Glomerular visceral epithelial cell (primary cell): Measurements from ENCODE around the gene TPM4.

Experiments
- DNase-seq: peaks from one replicate; pipeline ENCODE4 v3.0.0-alpha.2; 2016; ENCODE audit errors: extremely low spot score

Gene TPM4

GRCh38 chr19:16127776-16128371 lies 51.6 kb downstream of the TPM4 start:
- no peak for DNase-seq

DNA sequence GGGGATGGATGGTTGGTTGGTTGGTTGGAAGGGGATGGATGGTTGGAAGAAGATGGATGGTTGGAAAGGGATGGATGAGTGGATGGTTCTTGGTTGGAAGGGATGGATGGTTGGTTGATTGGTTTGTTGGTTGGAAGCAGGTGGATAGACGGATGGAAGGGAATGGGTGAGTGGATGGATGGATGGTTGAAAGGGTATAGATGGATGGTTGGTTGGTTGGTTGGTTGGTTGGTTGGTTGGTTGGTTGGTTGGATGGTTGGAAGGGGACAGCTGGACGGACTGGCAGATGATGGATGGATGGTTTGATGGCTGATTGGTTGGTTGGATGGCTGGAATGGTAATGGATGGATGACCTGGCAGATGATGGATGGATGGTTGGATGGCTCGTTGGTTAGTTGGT lies 55.4 kb downstream of the TPM4 start:
- no peak for DNase-seq

DNA sequence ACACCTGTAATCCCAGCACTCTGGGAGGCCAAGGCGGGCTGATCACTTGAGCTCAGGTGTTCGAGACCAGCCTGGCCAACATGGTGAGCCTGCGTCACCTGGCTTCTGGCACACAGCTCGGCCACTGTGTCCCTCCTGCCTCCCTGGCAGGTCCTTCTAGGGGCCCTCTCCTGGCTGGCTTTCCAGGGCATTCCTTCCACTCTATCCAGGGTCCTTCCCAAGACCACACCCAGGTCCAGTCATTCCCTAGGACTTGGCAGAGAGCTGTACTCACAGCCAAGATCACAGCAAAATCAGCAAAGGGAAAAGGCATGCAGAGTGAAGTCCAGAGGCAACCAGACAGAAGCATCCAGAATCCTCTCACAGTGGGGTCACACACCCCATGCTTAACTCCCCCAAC lies 57.5 kb downstream of the TPM4 start:
- DNase-seq = no peak

DNA sequence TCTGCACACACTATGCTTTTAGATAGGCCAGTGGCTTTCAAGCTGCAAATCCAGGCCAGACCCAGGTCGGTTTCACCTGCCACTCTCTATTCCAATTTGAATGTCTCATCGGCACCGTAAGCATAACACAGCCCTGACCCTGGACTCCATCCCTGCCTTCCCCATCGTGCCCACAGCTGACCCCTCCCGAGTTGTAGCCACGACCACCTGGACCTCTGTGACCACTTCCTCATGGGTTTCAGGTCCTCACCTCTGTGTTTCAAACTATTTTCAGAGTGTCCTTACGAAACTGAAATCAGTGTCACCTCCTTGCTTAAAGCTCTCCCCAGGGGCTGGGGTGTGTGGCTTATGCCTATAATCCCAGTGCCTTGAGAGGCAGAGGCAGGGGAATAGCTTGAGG lies 58.2 kb downstream of the TPM4 start:
- no peak for DNase-seq

- DNase-seq = no peak
Observed at GRCh38 chr19:16135430-16136127, 59.3 kb downstream of the TPM4 start.

DNA sequence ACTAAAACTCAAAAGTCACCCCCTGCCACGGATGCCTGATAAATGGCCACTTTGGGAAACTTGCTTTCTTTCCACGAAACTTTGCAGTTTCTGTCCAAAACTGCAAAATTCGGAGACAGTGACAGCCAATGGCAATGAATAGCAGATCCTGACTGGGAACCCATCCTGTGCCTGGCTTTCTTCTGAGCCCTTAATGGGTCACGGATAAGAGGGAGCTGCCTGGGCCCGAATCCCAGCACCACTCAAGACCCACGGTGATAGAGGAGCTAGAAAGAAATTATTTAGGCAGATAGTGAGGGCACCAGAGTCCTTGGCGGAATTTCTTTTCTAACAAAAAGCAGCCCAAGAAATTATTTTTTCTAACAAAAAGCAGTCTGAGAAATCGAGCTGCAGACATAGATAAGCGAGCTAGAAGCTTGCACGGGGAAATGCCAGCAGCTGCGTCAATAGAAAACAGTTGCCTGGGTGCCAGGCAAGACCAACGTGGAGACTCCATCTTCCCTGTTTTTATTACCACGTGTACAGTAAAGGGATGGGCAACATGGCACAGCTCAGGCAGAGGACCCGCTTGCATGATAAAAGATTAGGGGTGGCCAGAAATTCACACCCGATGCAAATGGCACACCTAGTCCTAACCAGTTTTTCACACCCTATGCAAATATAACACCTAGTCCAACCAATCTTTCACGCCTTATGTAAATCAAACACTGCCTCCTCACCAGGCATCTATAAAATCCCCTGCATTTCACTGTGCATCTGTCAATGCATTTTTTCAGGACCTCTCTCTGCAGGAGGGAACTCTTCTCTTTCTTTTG lies 60.1 kb downstream of the TPM4 start:
- no peak for DNase-seq

GRCh38 chr19:16139752-16140151 lies 63.5 kb downstream of the TPM4 start:
- no peak for DNase-seq

- DNase-seq = no peak
Observed at GRCh38 chr19:16141043-16141442, 64.7 kb downstream of the TPM4 start.

GRCh38 chr19:16142032-16142580 lies 65.8 kb downstream of the TPM4 start:
- DNase-seq = no peak

DNA sequence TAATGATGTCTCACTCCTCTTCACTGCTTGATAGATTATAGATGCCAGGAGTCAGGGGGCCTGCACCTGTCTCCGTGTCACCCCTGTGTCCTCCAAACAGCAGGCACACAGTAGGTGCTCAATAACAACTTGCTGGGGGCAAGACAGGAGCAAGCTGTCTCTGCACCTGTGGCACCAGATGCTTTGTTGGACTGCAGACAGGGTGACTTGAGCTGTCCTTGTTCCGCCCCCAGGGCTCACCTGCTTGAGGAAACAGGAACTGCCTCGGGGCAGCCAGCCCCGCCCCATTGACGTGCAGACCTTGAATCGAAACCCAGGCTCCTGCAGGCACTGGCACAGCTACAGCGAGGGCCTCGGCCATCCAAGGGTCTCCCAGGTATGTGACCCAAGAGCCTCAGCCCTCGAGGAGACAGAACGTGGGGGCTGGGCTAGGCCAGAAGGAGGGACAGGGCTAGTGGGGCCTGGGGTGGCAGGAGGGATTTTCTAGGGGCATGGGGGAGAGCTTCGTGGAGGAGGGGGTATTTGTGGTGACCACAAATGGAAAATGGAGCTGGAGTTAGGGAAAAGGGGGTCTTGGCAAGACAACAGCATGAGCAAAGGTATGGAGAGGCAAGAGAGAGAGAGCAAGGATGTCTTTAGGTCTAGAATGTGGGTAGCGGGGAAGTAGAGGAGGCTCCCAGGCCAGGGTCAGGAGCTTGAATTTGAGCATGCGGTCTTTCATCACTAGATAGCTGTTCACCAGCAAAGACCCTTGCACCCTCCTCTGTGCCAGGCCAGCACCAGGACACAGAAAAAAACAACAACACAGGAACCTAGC lies 67.3 kb downstream of the TPM4 start, which contains the start of gene HSH2D:
HSH2D (plus strand) TSS at position 287 of the 817 bp plus-strand sequence. CDS start 5,066 bp downstream, outside the sequence.
- DNase-seq = no peak

- no peak for DNase-seq
Observed at GRCh38 chr19:16144216-16144581, 67.9 kb downstream of the TPM4 start.

GRCh38 chr19:16146112-16146511 lies 69.8 kb downstream of the TPM4 start:
- DNase-seq = no peak

- DNase-seq = no peak
Observed at GRCh38 chr19:16148443-16149229, 72.3 kb downstream of the TPM4 start.
